ENCODE measurements around the gene YIPF2. TPM values are rescaled to one million over a fixed set of nuclear protein-coding genes. Genes with fewer than 3 reads are reported as not detected.

YIPF2 gene
- total RNA-seq, 3 donors from 2014 or later (not counting 1 experiment from before 2014, with no cell fraction given): 26.4 to 27.8 (median 27.2) TPM

GRCh38 chr19:10918359-10918758, 10.1 kb downstream of the YIPF2 start:
- H3K36me3 Mint-ChIP-seq: no peaks in the 10 kb centered on the region
- Histone ChIP-seq H3K27ac (ENCODE audit: low read length) (no peak overlapping the region), H3K4me1 (ENCODE audit: control insufficient read depth, insufficient read depth, low read length) (no peaks in the 10 kb centered on the region), H3K27me3 (ENCODE audit: control insufficient read depth, insufficient read depth, low read length) (no peaks in the 10 kb centered on the region), H3K36me3 (ENCODE audit: control insufficient read depth, insufficient read depth, low read length) (peaks cover 18% of the 10 kb centered on the region), H3K9me3 (ENCODE audit: control insufficient read depth, insufficient read depth, low read length) (no peaks in the 10 kb centered on the region), H3K4me3 (ENCODE audit: low read length) (no peak overlapping the region)
- H3K4me3 Mint-ChIP-seq: no peak overlapping the region
- TF ChIP-seq, protein P1, sequence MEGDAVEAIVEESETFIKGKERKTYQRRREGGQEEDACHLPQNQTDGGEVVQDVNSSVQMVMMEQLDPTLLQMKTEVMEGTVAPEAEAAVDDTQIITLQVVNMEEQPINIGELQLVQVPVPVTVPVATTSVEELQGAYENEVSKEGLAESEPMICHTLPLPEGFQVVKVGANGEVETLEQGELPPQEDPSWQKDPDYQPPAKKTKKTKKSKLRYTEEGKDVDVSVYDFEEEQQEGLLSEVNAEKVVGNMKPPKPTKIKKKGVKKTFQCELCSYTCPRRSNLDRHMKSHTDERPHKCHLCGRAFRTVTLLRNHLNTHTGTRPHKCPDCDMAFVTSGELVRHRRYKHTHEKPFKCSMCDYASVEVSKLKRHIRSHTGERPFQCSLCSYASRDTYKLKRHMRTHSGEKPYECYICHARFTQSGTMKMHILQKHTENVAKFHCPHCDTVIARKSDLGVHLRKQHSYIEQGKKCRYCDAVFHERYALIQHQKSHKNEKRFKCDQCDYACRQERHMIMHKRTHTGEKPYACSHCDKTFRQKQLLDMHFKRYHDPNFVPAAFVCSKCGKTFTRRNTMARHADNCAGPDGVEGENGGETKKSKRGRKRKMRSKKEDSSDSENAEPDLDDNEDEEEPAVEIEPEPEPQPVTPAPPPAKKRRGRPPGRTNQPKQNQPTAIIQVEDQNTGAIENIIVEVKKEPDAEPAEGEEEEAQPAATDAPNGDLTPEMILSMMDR (IDR thresholded peaks at IDR 0.05): no peak
- no peaks in the 10 kb centered on the region for H3K27me3 Mint-ChIP-seq (ENCODE audit: low read depth in 2 of 2)
- ATAC-seq: no peak
- no peak overlapping the region for H3K27ac Mint-ChIP-seq
- 95% methylated on average over 11 of the region's 11 CpGs for WGBS (ENCODE audit: insufficient coverage)
- H3K9me3 Mint-ChIP-seq: no peaks in the 10 kb centered on the region
- no peaks in the 10 kb centered on the region for H3K4me1 Mint-ChIP-seq
- intact Hi-C loops (cut with micrococcal nuclease): no loop called here
- DNase-seq: no peak

GRCh38 chr19:10916602-10917001, 11.8 kb downstream of the YIPF2 start:
- H3K36me3 Mint-ChIP-seq: no peaks in the 10 kb centered on the region
- no peaks in the 10 kb centered on the region for H3K9me3 Mint-ChIP-seq
- 99% methylated on average over 6 of the region's 6 CpGs for WGBS (ENCODE audit: insufficient coverage)

GRCh38 chr19:10915130-10916091, 13.0 kb downstream of the YIPF2 start:
- intact Hi-C loops (cut with micrococcal nuclease): no loop called here
- Histone ChIP-seq H3K27ac (ENCODE audit: low read length) (no peak overlapping the region), H3K4me3 (ENCODE audit: low read length) (no peak overlapping the region), H3K4me1 (ENCODE audit: control insufficient read depth, insufficient read depth, low read length) (no peaks in the 10 kb centered on the region), H3K9me3 (ENCODE audit: control insufficient read depth, insufficient read depth, low read length) (no peaks in the 10 kb centered on the region), H3K36me3 (ENCODE audit: control insufficient read depth, insufficient read depth, low read length) (peaks cover 22% of the 10 kb centered on the region), H3K27me3 (ENCODE audit: control insufficient read depth, insufficient read depth, low read length) (no peaks in the 10 kb centered on the region)
- TF ChIP-seq, protein P1 (IDR thresholded peaks at IDR 0.05): no peak
- 95% methylated on average over 19 of the region's 19 CpGs for WGBS (ENCODE audit: insufficient coverage)
- H3K4me3 Mint-ChIP-seq: no peak overlapping the region
- no peaks in the 10 kb centered on the region for H3K9me3 Mint-ChIP-seq
- DNase-seq: no peak
- H3K36me3 Mint-ChIP-seq: no peaks in the 10 kb centered on the region
- no peak for ATAC-seq
- H3K27ac Mint-ChIP-seq: no peak overlapping the region
- H3K4me1 Mint-ChIP-seq: no peaks in the 10 kb centered on the region
- no peaks in the 10 kb centered on the region for H3K27me3 Mint-ChIP-seq (ENCODE audit: low read depth in 2 of 2)

More at GRCh38 chr19:10916602-10917001, 11.8 kb downstream of the YIPF2 start:
- no peaks in the 10 kb centered on the region for H3K4me1 Mint-ChIP-seq
- no peaks in the 10 kb centered on the region for H3K27me3 ChIP-seq (ENCODE audit: control insufficient read depth, insufficient read depth, low read length)
- TF ChIP-seq, protein P1 (IDR thresholded peaks at IDR 0.05): no peak
- H3K27ac ChIP-seq (ENCODE audit: low read length): no peak overlapping the region
- no peak overlapping the region for H3K27ac Mint-ChIP-seq
- DNase-seq (no peak), ATAC-seq (no peak)
- H3K4me3 ChIP-seq (ENCODE audit: low read length): no peak overlapping the region
- intact Hi-C loops (cut with micrococcal nuclease): no loop called here
- H3K9me3 ChIP-seq (ENCODE audit: control insufficient read depth, insufficient read depth, low read length): no peaks in the 10 kb centered on the region
- no peaks in the 10 kb centered on the region for H3K27me3 Mint-ChIP-seq (ENCODE audit: low read depth in 2 of 2)
- no peaks in the 10 kb centered on the region for H3K4me1 ChIP-seq (ENCODE audit: control insufficient read depth, insufficient read depth, low read length)
- no peak overlapping the region for H3K4me3 Mint-ChIP-seq
- peaks cover 22% of the 10 kb centered on the region for H3K36me3 ChIP-seq (ENCODE audit: control insufficient read depth, insufficient read depth, low read length)

Measured in natural killer cell (primary cell).